HepG2 (cell line): ENCODE data around the gene THAP9.

Experiments
- CC2D1A ChIP-seq: sonication (generic); formaldehyde crosslinking; IDR thresholded peaks from 2 replicates; pipeline ENCODE4 v1.8.1; 2023; ENCODE audit warnings: mild to moderate bottlenecking, missing genetic modification reagents
- GABPA ChIP-seq, 2 experiments: IDR thresholded peaks; 2 replicates each; pipeline ENCODE4 v1.6.1; 2011 to 2016; ENCODE audit warnings: low read depth in 2 of 2, low read length in 1 of 2, missing biosample characterization in 1 of 2, missing genetic modification characterization in 1 of 2
- MTF1 ChIP-seq: sonication (generic); formaldehyde crosslinking; IDR thresholded peaks from 2 replicates; pipeline ENCODE4 v1.5.0; 2020; ENCODE audit warnings: missing genetic modification reagents
- ZFX ChIP-seq: sonication (generic); formaldehyde crosslinking; IDR thresholded peaks from 2 replicates; pipeline ENCODE4 v1.4.0; 2020; ENCODE audit warnings: mild to moderate bottlenecking, low read depth, missing genetic modification reagents, moderate library complexity
- ZNF230 ChIP-seq: sonication (generic); formaldehyde crosslinking; IDR thresholded peaks from 2 replicates; pipeline ENCODE4 v1.4.0; 2020; ENCODE audit warnings: mild to moderate bottlenecking, missing genetic modification reagents

GRCh38 chr4:82899374-82900065 is 1.0 kb upstream of the THAP9 start:
- TF ChIP-seq MTF1 (no peak), ZNF230 (CRISPR knock-in tag) (no peak), ZFX (no peak), GABPA (IDR thresholded peaks at IDR 0.05; ENCODE audit: low read depth, low read length) (no peak), GABPA (CRISPR knock-in tag; IDR thresholded peaks at IDR 0.05; ENCODE audit: low read depth) (no peak), CC2D1A (no peak)
